Suprapubic skin (tissue), 4 donors: ENCODE data around the gene FAM98C. TPM values are rescaled to one million over a fixed set of nuclear protein-coding genes. Genes with fewer than 3 reads are reported as not detected.

Source experiments
- DNase-seq, 2 donors: peaks; one replicate each; pipeline ENCODE4 v3.0.0-alpha.2; 2019; ENCODE audit warnings: low spot score in 2 of 2
- H3K27ac ChIP-seq: fragments of 200-600 bp; sonication (generic); one replicate; pipeline ENCODE4 v1.5.1; 2019
- H3K27me3 ChIP-seq: fragments of 200-600 bp; sonication (generic); one replicate; pipeline ENCODE4 v1.5.1; 2019
- H3K36me3 ChIP-seq: fragments of 200-600 bp; sonication (generic); one replicate; pipeline ENCODE4 v1.5.1; 2019
- H3K4me1 ChIP-seq: fragments of 200-600 bp; sonication (generic); one replicate; pipeline ENCODE4 v1.5.1; 2019
- H3K4me3 ChIP-seq: fragments of 200-600 bp; sonication (generic); one replicate; pipeline ENCODE4 v1.5.1; 2019; ENCODE audit warnings: mild to moderate bottlenecking
- H3K9me3 ChIP-seq: fragments of 200-600 bp; sonication (generic); one replicate; pipeline ENCODE4 v1.5.1; 2019
- EP300 ChIP-seq: sonication (generic); formaldehyde crosslinking; IDR thresholded peaks from one replicate; pipeline ENCODE4 v1.6.1; 2017; ENCODE audit warnings: antibody characterized with exemption
- POLR2A ChIP-seq, 2 donors: fragments of 450-650 bp; IDR thresholded peaks; one replicate each; pipeline ENCODE4 v1.6.1; 2017; ENCODE audit warnings: antibody characterized with exemption in 2 of 2, mild to moderate bottlenecking in 2 of 2, moderate library complexity in 2 of 2
- POLR2AphosphoS5 ChIP-seq, 3 donors: sonication (generic); formaldehyde crosslinking; IDR thresholded peaks; one replicate each; pipeline ENCODE4 v1.6.1; 2017; ENCODE audit warnings: antibody characterized with exemption in 3 of 3
- WGBS: methylation state at CpG from one replicate; pipeline ENCODE4 v1.1.5; 2018; 5-methylcytosine and 5-hydroxymethylcytosine counted together
- total RNA-seq, 4 donors: library from RNA; depleted of rRNA; stranded (reverse); fragments of >200 nt; gene quantifications; one replicate each; pipeline ENCODE4 v1.1.0, GENCODE V29; 2016
- TF ChIP-seq, protein P1 (sequence below), 2 donors: fragments of 200-600 bp in 1 of 2; fragments of 450-650 bp in 1 of 2; sonication (generic) in 1 of 2; IDR thresholded peaks; one replicate each; pipeline ENCODE4 v1.5.1; 2016 to 2019; ENCODE audit warnings: antibody characterized with exemption in 2 of 2, mild to moderate bottlenecking in 1 of 2, moderate library complexity in 1 of 2

Gene FAM98C
- total RNA-seq, 4 donors from 2014 or later: 32.6 to 45.6 (median 36.7) TPM

DNA sequence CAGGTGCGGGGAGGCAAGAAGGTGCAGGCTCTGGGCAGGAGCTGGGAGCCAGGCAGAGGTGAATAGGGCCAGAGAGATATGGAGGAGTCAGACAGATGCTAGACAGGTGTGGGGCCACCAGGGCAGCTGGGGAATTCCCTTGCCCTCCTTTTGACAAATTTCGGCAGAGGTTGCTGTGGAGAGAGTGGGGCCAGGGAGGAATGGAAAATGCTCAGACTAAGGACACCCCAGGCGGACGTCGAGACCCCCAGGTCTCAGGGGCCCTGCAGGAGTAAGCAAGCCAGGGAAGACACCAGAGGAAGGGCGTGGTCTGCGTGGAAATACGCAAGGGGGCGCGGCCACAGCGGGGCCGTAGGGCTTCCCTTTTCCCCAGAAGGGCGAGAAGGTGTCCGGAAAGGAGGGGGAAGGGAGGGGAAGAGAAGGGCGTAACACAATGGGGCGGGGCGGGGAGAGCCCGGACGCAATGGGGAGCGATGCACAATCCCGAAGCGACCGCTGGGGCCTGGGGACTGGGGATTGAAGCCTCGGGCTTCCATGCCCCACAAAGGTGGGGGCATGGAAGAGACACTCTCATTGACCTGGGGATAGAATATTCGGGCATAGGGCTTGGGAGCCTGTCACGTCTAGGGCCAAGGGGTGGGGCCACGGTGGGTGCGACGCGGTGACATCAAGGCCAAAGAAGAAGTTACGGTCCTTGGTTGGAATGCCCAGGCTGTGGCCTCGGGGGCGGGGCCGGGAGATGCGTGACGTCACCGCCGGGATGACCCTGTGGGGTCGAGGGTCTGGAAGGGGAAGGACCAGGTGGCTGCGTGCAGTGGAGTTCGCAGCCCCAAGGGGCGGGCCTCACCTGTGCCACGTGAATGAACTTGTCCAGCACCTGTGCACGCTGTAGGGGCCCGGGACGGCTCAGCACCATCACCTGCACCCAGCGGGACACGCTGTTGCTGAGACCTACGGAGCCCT, 14.9 kb downstream of the FAM98C start:
- DNase-seq: peak in 1 of 2 donors; percentile 74
- Histone ChIP-seq H3K27ac (no peak overlapping the region), H3K27me3 (peaks cover 7% of the 10 kb centered on the region), H3K36me3 (no peaks in the 10 kb centered on the region), H3K4me1 (peaks cover 15% of the 10 kb centered on the region), H3K4me3 (peak overlapping the region; percentile 44), H3K9me3 (no peaks in the 10 kb centered on the region)
- TF ChIP-seq, protein P1, sequence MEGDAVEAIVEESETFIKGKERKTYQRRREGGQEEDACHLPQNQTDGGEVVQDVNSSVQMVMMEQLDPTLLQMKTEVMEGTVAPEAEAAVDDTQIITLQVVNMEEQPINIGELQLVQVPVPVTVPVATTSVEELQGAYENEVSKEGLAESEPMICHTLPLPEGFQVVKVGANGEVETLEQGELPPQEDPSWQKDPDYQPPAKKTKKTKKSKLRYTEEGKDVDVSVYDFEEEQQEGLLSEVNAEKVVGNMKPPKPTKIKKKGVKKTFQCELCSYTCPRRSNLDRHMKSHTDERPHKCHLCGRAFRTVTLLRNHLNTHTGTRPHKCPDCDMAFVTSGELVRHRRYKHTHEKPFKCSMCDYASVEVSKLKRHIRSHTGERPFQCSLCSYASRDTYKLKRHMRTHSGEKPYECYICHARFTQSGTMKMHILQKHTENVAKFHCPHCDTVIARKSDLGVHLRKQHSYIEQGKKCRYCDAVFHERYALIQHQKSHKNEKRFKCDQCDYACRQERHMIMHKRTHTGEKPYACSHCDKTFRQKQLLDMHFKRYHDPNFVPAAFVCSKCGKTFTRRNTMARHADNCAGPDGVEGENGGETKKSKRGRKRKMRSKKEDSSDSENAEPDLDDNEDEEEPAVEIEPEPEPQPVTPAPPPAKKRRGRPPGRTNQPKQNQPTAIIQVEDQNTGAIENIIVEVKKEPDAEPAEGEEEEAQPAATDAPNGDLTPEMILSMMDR (IDR thresholded peaks at IDR 0.05): no peak
- TF ChIP-seq POLR2AphosphoS5 (IDR thresholded peaks at IDR 0.05) (no peak), POLR2A (IDR thresholded peaks at IDR 0.05) (no peak), EP300 (no peak)
- 4% methylated on average over 37 of the region's 49 CpGs for WGBS

DNA sequence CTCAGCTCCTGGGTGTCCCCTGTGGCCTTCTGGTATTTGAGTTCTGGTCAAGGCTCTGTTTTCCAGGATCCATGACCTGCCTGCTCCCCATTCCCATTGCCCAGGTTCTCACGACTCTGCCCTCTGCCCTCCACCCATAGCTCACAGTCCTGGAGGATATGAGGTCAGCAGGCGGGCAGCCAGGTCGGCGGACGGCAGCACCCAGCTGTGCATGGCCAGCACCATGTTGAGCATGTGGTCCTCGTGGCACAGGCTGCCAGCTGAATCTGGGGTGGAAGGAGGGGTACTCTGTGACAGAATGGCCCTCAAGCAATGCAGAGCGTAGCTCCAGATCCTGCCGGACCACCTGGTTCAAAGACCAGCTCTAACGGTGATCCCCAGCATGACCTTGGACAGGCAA, 18.0 kb downstream of the FAM98C start:
- no peaks in the 10 kb centered on the region for H3K9me3 ChIP-seq
- H3K27ac ChIP-seq: no peak overlapping the region
- TF ChIP-seq POLR2A (IDR thresholded peaks at IDR 0.05) (no peak), EP300 (no peak), POLR2AphosphoS5 (IDR thresholded peaks at IDR 0.05) (no peak)
- TF ChIP-seq, protein P1 (IDR thresholded peaks at IDR 0.05): no peak
- H3K27me3 ChIP-seq: peaks cover 18% of the 10 kb centered on the region
- H3K4me1 ChIP-seq: peaks cover 15% of the 10 kb centered on the region
- no peak for DNase-seq
- no peak overlapping the region for H3K4me3 ChIP-seq
- WGBS: 60% methylated on average over 1 of the region's 9 CpGs
- H3K36me3 ChIP-seq: no peaks in the 10 kb centered on the region

DNA sequence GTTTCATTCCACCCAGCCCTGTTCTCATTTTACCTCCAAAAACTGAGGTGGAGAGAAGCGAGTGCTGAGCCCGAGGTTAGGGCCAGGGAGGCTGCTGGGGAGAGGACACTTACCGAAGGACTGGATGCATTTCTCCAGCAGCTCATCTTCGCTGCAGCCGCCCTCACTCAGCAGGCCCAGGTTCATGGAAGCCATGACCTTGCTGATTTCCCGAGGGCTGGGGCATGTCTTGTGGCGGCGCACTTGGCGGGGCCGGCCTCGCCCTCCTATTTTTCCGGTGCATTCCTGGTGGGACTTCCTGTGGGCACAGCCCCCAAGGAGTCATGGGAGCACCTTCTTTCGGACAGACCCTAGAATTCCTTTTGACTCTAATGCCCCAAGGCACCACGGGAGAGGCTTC, 19.0 kb downstream of the FAM98C start:
- Histone ChIP-seq H3K27me3 (peaks cover 20% of the 10 kb centered on the region), H3K27ac (no peak overlapping the region), H3K4me3 (no peak overlapping the region), H3K36me3 (no peaks in the 10 kb centered on the region), H3K4me1 (peaks cover 15% of the 10 kb centered on the region), H3K9me3 (no peaks in the 10 kb centered on the region)
- no peak for DNase-seq
- WGBS: 71% methylated on average over 5 of the region's 14 CpGs
- TF ChIP-seq, protein P1 (IDR thresholded peaks at IDR 0.05): no peak
- TF ChIP-seq POLR2A (IDR thresholded peaks at IDR 0.05): no peak
- TF ChIP-seq POLR2AphosphoS5 (IDR thresholded peaks at IDR 0.05): no peak
- TF ChIP-seq EP300: no peak

DNA sequence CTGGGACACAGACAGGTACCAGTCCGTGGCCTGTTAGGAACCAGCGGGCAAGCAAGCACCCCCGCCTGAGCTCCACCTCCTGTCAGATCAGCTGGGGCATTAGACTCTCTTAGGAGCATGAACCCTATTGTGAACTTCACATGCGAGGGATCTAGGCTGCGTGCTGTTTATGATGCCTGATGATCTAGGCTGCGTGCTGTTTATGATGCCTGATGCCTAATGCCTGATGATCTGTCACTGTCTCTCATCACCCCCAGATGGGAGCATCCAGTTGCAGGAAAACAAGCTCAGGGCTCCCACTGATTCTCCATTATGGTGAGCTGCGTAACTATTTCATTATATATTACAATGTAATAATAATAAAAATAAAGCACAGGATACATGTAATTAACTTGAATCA, 19.5 kb downstream of the FAM98C start:
- Histone ChIP-seq H3K4me1 (peaks cover 13% of the 10 kb centered on the region), H3K27me3 (peaks cover 20% of the 10 kb centered on the region), H3K36me3 (no peaks in the 10 kb centered on the region), H3K9me3 (no peaks in the 10 kb centered on the region), H3K4me3 (no peak overlapping the region), H3K27ac (no peak overlapping the region)
- no peak for DNase-seq
- 90% methylated on average over 6 of the region's 7 CpGs for WGBS
- no peak for TF ChIP-seq POLR2AphosphoS5 (IDR thresholded peaks at IDR 0.05)
- TF ChIP-seq EP300: no peak
- TF ChIP-seq, protein P1 (IDR thresholded peaks at IDR 0.05): no peak
- TF ChIP-seq POLR2A (IDR thresholded peaks at IDR 0.05): no peak

DNA sequence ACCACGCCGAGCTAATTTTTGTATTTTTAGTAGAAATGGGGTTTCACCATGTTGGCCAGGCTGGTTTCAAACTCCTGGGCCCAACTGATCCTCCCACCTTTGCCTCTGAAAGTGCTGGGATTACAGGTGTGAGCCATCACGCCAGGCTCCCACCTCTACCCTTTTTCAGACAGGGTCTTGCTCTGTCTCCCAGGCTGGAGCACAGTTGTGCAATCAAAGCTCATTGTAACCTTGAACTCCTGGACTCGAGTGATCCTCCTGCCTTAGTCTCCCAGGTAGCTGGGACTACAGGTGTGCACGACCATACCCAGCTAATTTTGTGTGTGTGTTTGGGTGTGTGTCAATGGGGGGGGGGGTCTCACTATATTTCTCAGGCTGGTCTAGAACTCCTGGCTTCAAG, 21.4 kb downstream of the FAM98C start:
- Histone ChIP-seq H3K4me3 (no peak overlapping the region), H3K36me3 (no peaks in the 10 kb centered on the region), H3K27me3 (peaks cover 20% of the 10 kb centered on the region), H3K4me1 (no peaks in the 10 kb centered on the region), H3K27ac (no peak overlapping the region), H3K9me3 (no peaks in the 10 kb centered on the region)
- TF ChIP-seq POLR2A (IDR thresholded peaks at IDR 0.05) (no peak), POLR2AphosphoS5 (IDR thresholded peaks at IDR 0.05) (no peak), EP300 (no peak)
- TF ChIP-seq, protein P1 (IDR thresholded peaks at IDR 0.05): no peak
- 89% methylated on average over 4 of the region's 5 CpGs for WGBS
- no peak for DNase-seq
